Measurements from ENCODE around the gene TFCP2.

Gene TFCP2

DNA sequence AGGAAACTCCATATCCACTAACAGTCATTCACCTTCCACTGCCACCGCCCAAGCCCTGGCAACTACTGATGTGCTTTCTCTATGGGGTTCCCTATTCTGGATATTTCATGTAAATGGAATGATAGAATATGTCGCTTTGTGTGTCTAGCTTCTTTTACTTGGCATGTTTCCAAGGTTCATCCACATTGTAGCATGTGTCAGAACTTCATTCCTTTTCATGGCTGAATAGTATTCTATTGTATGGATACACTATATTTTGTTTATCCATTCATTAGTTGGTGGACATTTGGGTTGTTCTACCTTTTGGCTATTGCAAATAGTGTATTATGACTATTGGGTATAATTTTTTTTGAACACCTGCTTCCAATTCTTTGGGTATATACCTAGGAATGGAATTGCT is 36.3 kb upstream of the TFCP2 start:
- Histone ChIP-seq H3K4ac (ENCODE audit: low read depth, low read length) (no peak overlapping the region), H3K27me3 (ENCODE audit: insufficient read depth, low read length, poor library complexity) (no peaks in the 10 kb centered on the region), H3K79me2 (ENCODE audit: control insufficient read depth, insufficient read depth, low read length) (no peaks in the 10 kb centered on the region), H2BK5ac (ENCODE audit: low read length) (no peak overlapping the region), H3K36me3 (ENCODE audit: control insufficient read depth, insufficient read depth, low read length) (no peaks in the 10 kb centered on the region), H3K23ac (ENCODE audit: low read length) (no peak overlapping the region), H3K27ac (ENCODE audit: low read depth, low read length) (no peak overlapping the region), H2BK15ac (replicated peaks; ENCODE audit: low read depth) (no peak overlapping the region), H3K4me2 (ENCODE audit: low read length) (no peak overlapping the region), H4K5ac (ENCODE audit: low read length) (no peak overlapping the region), H3K56ac (ENCODE audit: low read length) (no peak overlapping the region), H3K79me1 (ENCODE audit: low read length) (no peaks in the 10 kb centered on the region), H3K18ac (ENCODE audit: low read length) (no peak overlapping the region), H4K8ac (ENCODE audit: low read depth, low read length) (no peak overlapping the region), H3K9ac (ENCODE audit: low read length) (no peak overlapping the region), H3K4me3 (ENCODE audit: low read length) (no peak overlapping the region), H2AK5ac (ENCODE audit: low read length) (no peak overlapping the region), H2BK120ac (ENCODE audit: low read depth, low read length) (no peak overlapping the region), H3K4me1 (ENCODE audit: control insufficient read depth, low read depth, low read length) (no peaks in the 10 kb centered on the region)
- no peak for DNase-seq
- no CpG with 5 or more reads among the region's 2 CpGs for WGBS (ENCODE audit: extremely low coverage, insufficient coverage, low lambda C conversion rate)

DNA sequence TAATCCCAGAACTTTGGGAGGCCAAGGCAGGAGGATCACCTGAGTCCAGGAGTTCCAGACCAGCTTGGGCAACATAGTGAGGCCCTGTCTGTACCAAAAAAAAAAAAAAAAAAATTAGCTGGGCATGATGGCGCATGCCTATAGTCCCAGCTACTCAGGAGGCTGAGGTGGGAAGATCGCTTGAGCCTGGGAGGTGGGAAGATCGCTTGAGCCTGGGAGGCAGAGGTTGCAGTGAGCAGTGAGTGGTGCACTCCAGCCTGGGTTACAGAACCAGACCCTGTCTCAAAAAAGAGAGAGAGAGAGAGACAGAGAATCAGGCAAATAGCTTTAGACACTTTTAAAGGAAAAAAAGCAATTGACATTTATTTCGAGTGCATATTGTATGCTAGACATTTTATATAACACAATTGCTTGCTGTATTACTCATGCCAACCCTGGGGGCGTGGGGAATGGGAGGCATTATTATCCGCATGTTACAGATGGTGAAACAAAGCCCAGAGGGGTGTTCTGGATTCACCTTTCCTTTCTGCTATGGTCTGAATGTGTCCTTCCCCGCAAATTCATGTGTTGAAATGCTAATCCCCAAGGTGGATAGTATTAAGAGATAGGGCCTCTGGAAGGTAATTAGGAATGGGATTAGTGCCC is 35.2 kb upstream of the TFCP2 start:
- Histone ChIP-seq H3K79me2 (ENCODE audit: control insufficient read depth, insufficient read depth, low read length) (no peaks in the 10 kb centered on the region), H3K79me1 (ENCODE audit: low read length) (no peaks in the 10 kb centered on the region), H4K8ac (ENCODE audit: low read depth, low read length) (no peak overlapping the region), H3K23ac (ENCODE audit: low read length) (no peak overlapping the region), H3K4ac (ENCODE audit: low read depth, low read length) (no peak overlapping the region), H3K18ac (ENCODE audit: low read length) (no peak overlapping the region), H2AK5ac (ENCODE audit: low read length) (no peak overlapping the region), H3K56ac (ENCODE audit: low read length) (no peak overlapping the region), H2BK15ac (replicated peaks; ENCODE audit: low read depth) (no peak overlapping the region), H3K4me2 (ENCODE audit: low read length) (no peak overlapping the region), H3K9ac (ENCODE audit: low read length) (no peak overlapping the region), H2BK5ac (ENCODE audit: low read length) (no peak overlapping the region), H3K27me3 (ENCODE audit: insufficient read depth, low read length, poor library complexity) (no peaks in the 10 kb centered on the region), H3K4me3 (ENCODE audit: low read length) (no peak overlapping the region), H2BK120ac (ENCODE audit: low read depth, low read length) (no peak overlapping the region), H3K27ac (ENCODE audit: low read depth, low read length) (no peak overlapping the region), H4K5ac (ENCODE audit: low read length) (no peak overlapping the region), H3K4me1 (ENCODE audit: control insufficient read depth, low read depth, low read length) (no peaks in the 10 kb centered on the region), H3K36me3 (ENCODE audit: control insufficient read depth, insufficient read depth, low read length) (no peaks in the 10 kb centered on the region)
- no peak for DNase-seq
- WGBS (ENCODE audit: extremely low coverage, insufficient coverage, low lambda C conversion rate): no CpG with 5 or more reads among the region's 7 CpGs

DNA sequence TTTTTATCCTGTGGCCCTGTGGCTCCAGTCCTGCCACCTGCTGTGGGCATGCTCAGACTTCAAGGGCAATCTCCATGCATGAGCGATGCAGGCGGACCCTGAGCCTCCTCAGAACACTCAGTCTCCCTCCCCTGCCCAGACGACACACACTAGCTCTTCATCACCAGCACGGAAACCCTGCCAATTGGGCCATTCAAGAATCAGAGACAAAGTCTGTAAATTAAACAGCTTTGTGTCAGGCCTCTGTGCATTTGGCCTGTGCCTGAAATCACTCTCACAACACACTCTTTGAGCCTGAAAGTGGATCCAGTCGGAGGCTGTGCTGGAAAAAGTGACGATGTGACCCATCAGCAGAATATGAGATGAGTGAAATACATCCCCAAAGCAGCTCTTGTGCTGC is 32.4 kb upstream of the TFCP2 start:
- Histone ChIP-seq H3K4me1 (ENCODE audit: control insufficient read depth, low read depth, low read length) (no peaks in the 10 kb centered on the region), H3K79me2 (ENCODE audit: control insufficient read depth, insufficient read depth, low read length) (no peaks in the 10 kb centered on the region), H3K56ac (ENCODE audit: low read length) (no peak overlapping the region), H2AK5ac (ENCODE audit: low read length) (no peak overlapping the region), H2BK120ac (ENCODE audit: low read depth, low read length) (no peak overlapping the region), H3K4me3 (ENCODE audit: low read length) (no peak overlapping the region), H3K4me2 (ENCODE audit: low read length) (no peak overlapping the region), H4K8ac (ENCODE audit: low read depth, low read length) (no peak overlapping the region), H3K23ac (ENCODE audit: low read length) (no peak overlapping the region), H3K79me1 (ENCODE audit: low read length) (no peaks in the 10 kb centered on the region), H3K27me3 (ENCODE audit: insufficient read depth, low read length, poor library complexity) (no peaks in the 10 kb centered on the region), H4K5ac (ENCODE audit: low read length) (no peak overlapping the region), H3K36me3 (ENCODE audit: control insufficient read depth, insufficient read depth, low read length) (no peaks in the 10 kb centered on the region), H3K4ac (ENCODE audit: low read depth, low read length) (no peak overlapping the region), H3K18ac (ENCODE audit: low read length) (no peak overlapping the region), H3K9ac (ENCODE audit: low read length) (no peak overlapping the region), H2BK5ac (ENCODE audit: low read length) (no peak overlapping the region), H2BK15ac (replicated peaks; ENCODE audit: low read depth) (no peak overlapping the region), H3K27ac (ENCODE audit: low read depth, low read length) (no peak overlapping the region)
- no peak for DNase-seq
- no CpG with 5 or more reads among the region's 6 CpGs for WGBS (ENCODE audit: extremely low coverage, insufficient coverage, low lambda C conversion rate)

DNA sequence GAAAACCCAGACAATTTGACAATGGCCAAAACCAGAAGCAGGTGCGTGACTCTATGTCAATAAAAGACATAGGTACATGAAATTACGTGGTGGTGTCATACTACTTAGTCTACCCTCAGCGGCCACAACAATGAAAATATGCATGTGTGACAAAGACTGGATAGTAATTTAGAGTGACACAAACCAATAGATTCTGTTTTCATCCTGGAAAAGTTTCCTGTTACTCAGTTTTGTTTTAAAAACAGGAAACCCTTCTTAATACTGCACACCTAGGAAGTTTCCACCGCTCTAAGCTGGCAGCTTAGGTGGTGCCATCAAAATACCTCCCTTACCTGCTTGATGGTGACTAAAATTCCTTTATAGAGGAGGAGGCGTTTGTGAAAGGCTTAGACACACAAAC is 29.8 kb upstream of the TFCP2 start:
- Histone ChIP-seq H3K27me3 (ENCODE audit: insufficient read depth, low read length, poor library complexity) (no peaks in the 10 kb centered on the region), H3K36me3 (ENCODE audit: control insufficient read depth, insufficient read depth, low read length) (no peaks in the 10 kb centered on the region), H2BK15ac (replicated peaks; ENCODE audit: low read depth) (no peak overlapping the region), H3K4ac (ENCODE audit: low read depth, low read length) (no peak overlapping the region), H3K27ac (ENCODE audit: low read depth, low read length) (no peak overlapping the region), H3K56ac (ENCODE audit: low read length) (no peak overlapping the region), H3K23ac (ENCODE audit: low read length) (no peak overlapping the region), H3K9ac (ENCODE audit: low read length) (no peak overlapping the region), H3K4me2 (ENCODE audit: low read length) (no peak overlapping the region), H2AK5ac (ENCODE audit: low read length) (no peak overlapping the region), H3K18ac (ENCODE audit: low read length) (no peak overlapping the region), H4K5ac (ENCODE audit: low read length) (no peak overlapping the region), H4K8ac (ENCODE audit: low read depth, low read length) (no peak overlapping the region), H3K4me1 (ENCODE audit: control insufficient read depth, low read depth, low read length) (no peaks in the 10 kb centered on the region), H2BK120ac (ENCODE audit: low read depth, low read length) (no peak overlapping the region), H3K79me1 (ENCODE audit: low read length) (no peaks in the 10 kb centered on the region), H3K4me3 (ENCODE audit: low read length) (no peak overlapping the region), H3K79me2 (ENCODE audit: control insufficient read depth, insufficient read depth, low read length) (no peaks in the 10 kb centered on the region), H2BK5ac (ENCODE audit: low read length) (no peak overlapping the region)
- no peak for DNase-seq
- no CpG with 5 or more reads among the region's 5 CpGs for WGBS (ENCODE audit: extremely low coverage, insufficient coverage, low lambda C conversion rate)

DNA sequence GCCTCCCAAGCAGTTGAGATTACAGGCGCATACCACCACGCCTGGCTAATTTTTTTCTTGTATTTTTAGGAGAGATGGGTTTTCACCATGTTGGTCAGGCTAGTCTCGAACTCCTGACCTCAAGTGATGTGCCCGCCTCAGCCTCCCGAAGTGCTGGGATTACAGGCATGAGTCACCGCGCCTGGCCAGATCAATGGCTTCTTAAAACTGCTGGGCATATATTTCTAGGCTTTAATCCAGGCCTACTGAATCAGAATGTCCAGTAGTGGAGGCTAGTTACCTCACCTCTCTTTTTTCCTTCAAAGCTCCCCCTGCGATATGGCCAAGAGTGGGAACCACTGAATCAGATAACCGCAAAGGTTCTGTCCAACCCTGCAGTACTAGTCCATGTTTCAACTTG is 27.9 kb upstream of the TFCP2 start:
- no peak overlapping the region for H3K56ac ChIP-seq (ENCODE audit: low read length)
- no peak overlapping the region for H3K4ac ChIP-seq (ENCODE audit: low read depth, low read length)
- H2BK15ac ChIP-seq (replicated peaks; ENCODE audit: low read depth): no peak overlapping the region
- no peak overlapping the region for H2BK120ac ChIP-seq (ENCODE audit: low read depth, low read length)
- no peak for DNase-seq
- no peak overlapping the region for H2BK5ac ChIP-seq (ENCODE audit: low read length)
- H2AK5ac ChIP-seq (ENCODE audit: low read length): no peak overlapping the region
- no peak overlapping the region for H3K9ac ChIP-seq (ENCODE audit: low read length)
- H3K27ac ChIP-seq (ENCODE audit: low read depth, low read length): no peak overlapping the region
- H3K18ac ChIP-seq (ENCODE audit: low read length): no peak overlapping the region
- H3K4me1 ChIP-seq (ENCODE audit: control insufficient read depth, low read depth, low read length): no peaks in the 10 kb centered on the region
- no CpG with 5 or more reads among the region's 9 CpGs for WGBS (ENCODE audit: extremely low coverage, insufficient coverage, low lambda C conversion rate)
- H3K79me1 ChIP-seq (ENCODE audit: low read length): no peaks in the 10 kb centered on the region
- no peak overlapping the region for H3K23ac ChIP-seq (ENCODE audit: low read length)
- H3K27me3 ChIP-seq (ENCODE audit: insufficient read depth, low read length, poor library complexity): no peaks in the 10 kb centered on the region
- H3K79me2 ChIP-seq (ENCODE audit: control insufficient read depth, insufficient read depth, low read length): no peaks in the 10 kb centered on the region
- no peak overlapping the region for H4K5ac ChIP-seq (ENCODE audit: low read length)
- no peak overlapping the region for H3K4me2 ChIP-seq (ENCODE audit: low read length)
- H4K8ac ChIP-seq (ENCODE audit: low read depth, low read length): no peak overlapping the region
- H3K36me3 ChIP-seq (ENCODE audit: control insufficient read depth, insufficient read depth, low read length): no peaks in the 10 kb centered on the region
- no peak overlapping the region for H3K4me3 ChIP-seq (ENCODE audit: low read length)

DNA sequence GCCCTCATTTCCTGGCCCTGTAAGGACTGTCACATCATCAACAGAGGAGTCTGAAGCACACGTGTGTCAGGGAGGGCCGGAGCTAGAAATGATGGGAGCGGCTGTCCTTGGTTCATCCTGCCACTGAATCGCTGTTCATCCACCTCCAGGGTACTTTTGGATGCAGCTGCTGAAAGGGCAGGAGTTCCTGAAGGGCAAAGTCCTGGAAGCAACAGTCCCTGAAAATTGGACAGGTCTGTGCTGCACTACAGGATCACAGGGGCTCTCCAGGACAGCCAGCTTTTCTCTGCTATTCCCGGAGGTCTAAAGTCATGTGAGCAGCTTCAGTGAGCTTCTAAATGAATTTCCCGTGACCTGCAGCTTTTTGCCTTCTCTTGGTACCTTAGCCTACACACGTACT is 27.2 kb upstream of the TFCP2 start:
- Histone ChIP-seq H3K4me2 (ENCODE audit: low read length) (no peak overlapping the region), H2BK120ac (ENCODE audit: low read depth, low read length) (no peak overlapping the region), H3K36me3 (ENCODE audit: control insufficient read depth, insufficient read depth, low read length) (no peaks in the 10 kb centered on the region), H2BK15ac (replicated peaks; ENCODE audit: low read depth) (no peak overlapping the region), H3K4ac (ENCODE audit: low read depth, low read length) (no peak overlapping the region), H3K9ac (ENCODE audit: low read length) (no peak overlapping the region), H3K27me3 (ENCODE audit: insufficient read depth, low read length, poor library complexity) (no peaks in the 10 kb centered on the region), H3K23ac (ENCODE audit: low read length) (no peak overlapping the region), H3K79me2 (ENCODE audit: control insufficient read depth, insufficient read depth, low read length) (no peaks in the 10 kb centered on the region), H3K18ac (ENCODE audit: low read length) (no peak overlapping the region), H3K79me1 (ENCODE audit: low read length) (no peaks in the 10 kb centered on the region), H3K4me3 (ENCODE audit: low read length) (no peak overlapping the region), H3K56ac (ENCODE audit: low read length) (no peak overlapping the region), H4K8ac (ENCODE audit: low read depth, low read length) (no peak overlapping the region), H4K5ac (ENCODE audit: low read length) (no peak overlapping the region), H3K4me1 (ENCODE audit: control insufficient read depth, low read depth, low read length) (no peaks in the 10 kb centered on the region), H3K27ac (ENCODE audit: low read depth, low read length) (no peak overlapping the region), H2AK5ac (ENCODE audit: low read length) (no peak overlapping the region), H2BK5ac (ENCODE audit: low read length) (no peak overlapping the region)
- DNase-seq: no peak
- no CpG with 5 or more reads among the region's 7 CpGs for WGBS (ENCODE audit: extremely low coverage, insufficient coverage, low lambda C conversion rate)
